Measurements from ENCODE around the gene CC2D2A. TPM values are rescaled to one million over a fixed set of nuclear protein-coding genes. Genes with fewer than 3 reads are reported as not detected.

The CC2D2A gene
- total RNA-seq, 6 donors from 2014 or later, result 16.3 to 47.4 (median 25.1) TPM

- no peak for DNase-seq
- Histone ChIP-seq H3K4me3 (no peak overlapping the region), H3K27ac (no peak overlapping the region), H3K4me1 (peaks cover 4 to 14% (median 6%) of the 10 kb centered on the region in 4 donors), H3K27me3 (no peaks in the 10 kb centered on the region), H3K9me3 (no peaks in the 10 kb centered on the region), H3K36me3 (no peaks in the 10 kb centered on the region)
- WGBS, 2 donors, result 67 to 73% methylated on average over 2 of the region's 2 CpGs
- no peak for ATAC-seq (ENCODE audit: low FRiP score in 2 of 2)
- TF ChIP-seq POLR2A (IDR thresholded peaks at IDR 0.05), result no peak
- no peak for TF ChIP-seq EP300 (IDR thresholded peaks at IDR 0.05)
- TF ChIP-seq POLR2AphosphoS5 (IDR thresholded peaks at IDR 0.05), result no peak
- no peak for TF ChIP-seq CTCF (IDR thresholded peaks at IDR 0.05)
Measured at GRCh38 chr4:15458616-15459015, 11.1 kb upstream of the CC2D2A start.

GRCh38 chr4:15459706-15460105, 10.0 kb upstream of the CC2D2A start:
- no peak for TF ChIP-seq CTCF (IDR thresholded peaks at IDR 0.05)
- no peak overlapping the region for H3K4me3 ChIP-seq
- H3K27me3 ChIP-seq, result no peaks in the 10 kb centered on the region
- H3K27ac ChIP-seq, result no peak overlapping the region
- H3K36me3 ChIP-seq, result no peaks in the 10 kb centered on the region
- H3K9me3 ChIP-seq, result no peaks in the 10 kb centered on the region
- ATAC-seq (ENCODE audit: low FRiP score in 2 of 2) (no peak), DNase-seq (no peak)
- peaks cover 3 to 14% (median 6%) of the 10 kb centered on the region in 4 donors for H3K4me1 ChIP-seq

GRCh38 chr4:15466596-15466995, 3.1 kb upstream of the CC2D2A start:
- Histone ChIP-seq H3K27me3 (no peaks in the 10 kb centered on the region), H3K27ac (no peak overlapping the region), H3K4me3 (no peak overlapping the region), H3K4me1 (peaks cover 9 to 25% (median 12%) of the 10 kb centered on the region in 4 donors), H3K36me3 (no peaks in the 10 kb centered on the region), H3K9me3 (no peaks in the 10 kb centered on the region)
- DNase-seq, result no peak
- 52 to 65% methylated on average over 1 of the region's 1 CpG for WGBS, 2 donors
- TF ChIP-seq EP300 (IDR thresholded peaks at IDR 0.05), result no peak
- no peak for TF ChIP-seq POLR2AphosphoS5 (IDR thresholded peaks at IDR 0.05)
- TF ChIP-seq CTCF (IDR thresholded peaks at IDR 0.05), result no peak
- no peak for TF ChIP-seq POLR2A (IDR thresholded peaks at IDR 0.05)
- no peak for ATAC-seq (ENCODE audit: low FRiP score in 2 of 2)

GRCh38 chr4:15470128-15470475, 420 bp downstream of the CC2D2A start:
- no peaks in the 10 kb centered on the region for H3K27me3 ChIP-seq
- 0 to 5% methylated on average over 3 of the region's 3 CpGs for WGBS, 2 donors
- peak overlapping the region in 2 of 4 donors; percentile 4 to 37 for H3K27ac ChIP-seq
- DNase-seq (no peak), ATAC-seq (ENCODE audit: low FRiP score in 2 of 2) (peak in 1 of 2 donors; percentile 5)
- H3K4me1 ChIP-seq, result peaks cover 9 to 25% (median 14%) of the 10 kb centered on the region in 4 donors
- H3K4me3 ChIP-seq, result peak overlapping the region; percentile 39 to 62 (median 55)
- H3K9me3 ChIP-seq, result no peaks in the 10 kb centered on the region
- no peak for TF ChIP-seq EP300 (IDR thresholded peaks at IDR 0.05)
- TF ChIP-seq POLR2AphosphoS5 (IDR thresholded peaks at IDR 0.05), result no peak
- no peak for TF ChIP-seq POLR2A (IDR thresholded peaks at IDR 0.05)
- TF ChIP-seq CTCF (IDR thresholded peaks at IDR 0.05), result no peak
- H3K36me3 ChIP-seq, result no peaks in the 10 kb centered on the region

GRCh38 chr4:15476396-15476795, 6.7 kb downstream of the CC2D2A start:
- H3K27ac ChIP-seq, result no peak overlapping the region
- DNase-seq (no peak), ATAC-seq (ENCODE audit: low FRiP score in 2 of 2) (no peak)
- H3K36me3 ChIP-seq, result peaks cover 0 to 14% (median 0%) of the 10 kb centered on the region in 4 donors
- H3K4me3 ChIP-seq, result no peak overlapping the region
- no peaks in the 10 kb centered on the region for H3K9me3 ChIP-seq
- TF ChIP-seq CTCF (IDR thresholded peaks at IDR 0.05) (no peak), EP300 (IDR thresholded peaks at IDR 0.05) (no peak), POLR2AphosphoS5 (IDR thresholded peaks at IDR 0.05) (no peak)
- H3K4me1 ChIP-seq, result peaks cover 1 to 7% (median 4%) of the 10 kb centered on the region in 4 donors
- H3K27me3 ChIP-seq, result no peaks in the 10 kb centered on the region
- WGBS, 2 donors, result 94% methylated on average over 5 of the region's 5 CpGs
